ENCODE data around the gene PPIL4.

The PPIL4 gene, protein sequence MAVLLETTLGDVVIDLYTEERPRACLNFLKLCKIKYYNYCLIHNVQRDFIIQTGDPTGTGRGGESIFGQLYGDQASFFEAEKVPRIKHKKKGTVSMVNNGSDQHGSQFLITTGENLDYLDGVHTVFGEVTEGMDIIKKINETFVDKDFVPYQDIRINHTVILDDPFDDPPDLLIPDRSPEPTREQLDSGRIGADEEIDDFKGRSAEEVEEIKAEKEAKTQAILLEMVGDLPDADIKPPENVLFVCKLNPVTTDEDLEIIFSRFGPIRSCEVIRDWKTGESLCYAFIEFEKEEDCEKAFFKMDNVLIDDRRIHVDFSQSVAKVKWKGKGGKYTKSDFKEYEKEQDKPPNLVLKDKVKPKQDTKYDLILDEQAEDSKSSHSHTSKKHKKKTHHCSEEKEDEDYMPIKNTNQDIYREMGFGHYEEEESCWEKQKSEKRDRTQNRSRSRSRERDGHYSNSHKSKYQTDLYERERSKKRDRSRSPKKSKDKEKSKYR

DNA sequence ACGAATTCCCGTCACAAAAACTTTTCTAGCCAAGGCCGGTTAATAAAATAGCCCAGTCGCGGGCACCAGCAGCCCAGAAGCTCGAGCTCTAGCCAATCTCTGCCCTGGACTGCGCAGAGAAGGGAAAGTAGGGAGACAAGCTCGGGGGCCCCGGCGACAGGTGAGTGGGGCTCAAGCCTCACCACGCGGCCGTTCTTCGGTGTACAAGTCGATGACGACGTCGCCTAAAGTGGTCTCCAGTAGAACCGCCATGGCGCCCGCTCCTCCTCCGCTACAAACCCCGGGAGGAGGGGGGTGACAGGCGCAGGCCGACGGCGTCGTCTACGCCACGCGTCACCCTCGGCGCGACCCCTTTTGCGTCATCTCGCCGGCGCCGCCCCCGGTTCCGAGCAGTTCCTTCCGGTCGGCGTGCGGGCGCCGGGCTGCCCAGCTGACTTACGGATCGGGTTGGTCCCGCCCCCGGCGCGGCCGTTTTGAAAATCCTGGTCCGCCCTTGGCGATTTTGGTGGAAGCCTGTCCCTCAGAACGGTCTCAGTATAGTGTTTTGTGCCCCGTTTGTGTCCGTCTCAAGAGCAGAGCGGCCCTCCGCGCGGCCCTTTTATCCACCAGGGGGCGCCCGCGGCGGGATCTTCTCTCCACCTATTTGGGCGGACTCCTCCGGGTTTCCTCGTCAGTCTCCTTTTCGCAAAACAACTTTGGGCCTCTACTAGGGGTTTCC, at the start of gene PPIL4:
Gene PPIL4, minus strand, starts transcription at position 290 of the 718 bp plus-strand sequence. Its CDS starts 38 bp downstream, at position 252.
- FAIRE-seq = peak; percentile 93

DNA sequence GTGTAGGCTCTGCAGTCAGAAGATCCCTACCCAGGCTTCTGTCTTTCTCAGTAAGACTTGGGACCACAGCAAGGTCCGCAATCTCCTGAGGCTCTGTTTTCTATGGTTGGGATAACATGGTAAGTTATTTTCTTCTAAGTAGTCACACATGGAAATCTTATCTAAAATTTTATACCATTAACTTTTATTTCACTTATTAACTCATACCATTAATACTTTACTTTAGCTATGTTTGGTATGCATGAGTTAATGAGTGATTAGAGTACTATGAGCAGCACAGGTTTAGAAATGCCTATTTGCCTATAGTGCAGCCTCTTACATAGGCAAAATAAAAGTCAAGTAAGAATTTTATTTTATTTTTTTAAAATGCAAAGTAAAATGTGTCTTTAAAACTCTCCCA, 47.6 kb upstream of the PPIL4 start:
- no peak for FAIRE-seq

DNA sequence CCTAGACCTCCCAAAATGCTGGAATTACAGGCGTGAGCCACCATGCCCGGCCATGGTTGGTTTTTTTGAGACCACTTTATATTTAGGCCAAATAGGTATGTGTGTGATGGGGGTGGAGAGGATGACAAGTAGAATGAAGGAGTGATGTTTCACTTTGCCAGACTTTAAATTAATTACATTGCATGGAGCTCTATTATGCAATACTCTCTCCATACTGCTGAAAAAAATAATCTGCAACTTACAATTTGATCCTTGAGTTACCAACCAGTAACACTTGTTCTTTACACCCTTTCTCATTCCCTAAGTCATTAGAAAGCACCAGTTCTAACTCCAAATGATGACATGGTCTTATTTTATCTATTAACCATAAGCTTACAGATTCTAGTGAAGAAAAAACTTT, 47.1 kb upstream of the PPIL4 start:
- FAIRE-seq = no peak

DNA sequence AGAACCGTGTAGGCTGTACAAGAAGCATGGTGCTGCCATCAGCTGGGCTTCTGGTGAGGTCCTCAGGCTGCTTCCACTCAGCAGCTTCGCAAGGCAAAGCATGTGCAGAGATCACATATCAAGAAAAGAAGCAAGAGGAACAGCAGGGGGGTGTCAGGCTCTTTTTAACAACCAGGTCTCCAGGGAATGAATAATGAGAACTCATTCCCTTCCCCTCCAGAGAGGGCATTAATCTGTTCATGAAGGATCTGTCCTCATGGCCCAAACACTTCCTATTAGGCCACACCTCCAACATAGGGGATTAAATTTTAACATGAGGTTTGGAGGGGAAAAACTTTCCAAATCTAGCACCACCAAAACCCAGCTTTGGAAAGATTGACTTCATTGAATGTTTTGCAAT, 40.3 kb upstream of the PPIL4 start:
- FAIRE-seq = no peak

DNA sequence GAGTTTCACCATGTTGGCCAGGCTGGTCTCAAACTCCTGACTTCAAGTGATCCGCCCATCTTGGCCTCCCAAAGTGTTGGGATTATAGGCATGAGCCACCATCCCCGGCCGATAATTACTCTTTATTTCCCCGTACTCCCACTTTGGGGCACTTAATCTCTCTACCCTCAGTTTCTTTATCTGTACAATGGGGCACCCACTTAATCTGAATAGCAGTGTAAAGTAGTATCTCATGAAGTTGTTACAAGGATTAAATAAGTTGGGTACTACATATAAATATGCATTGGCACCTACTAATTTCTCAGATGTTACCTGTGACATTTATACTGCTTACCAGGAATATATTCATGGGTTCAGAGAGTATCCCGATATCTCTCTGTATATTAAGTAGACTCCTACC, 35.5 kb upstream of the PPIL4 start:
- no peak for FAIRE-seq

DNA sequence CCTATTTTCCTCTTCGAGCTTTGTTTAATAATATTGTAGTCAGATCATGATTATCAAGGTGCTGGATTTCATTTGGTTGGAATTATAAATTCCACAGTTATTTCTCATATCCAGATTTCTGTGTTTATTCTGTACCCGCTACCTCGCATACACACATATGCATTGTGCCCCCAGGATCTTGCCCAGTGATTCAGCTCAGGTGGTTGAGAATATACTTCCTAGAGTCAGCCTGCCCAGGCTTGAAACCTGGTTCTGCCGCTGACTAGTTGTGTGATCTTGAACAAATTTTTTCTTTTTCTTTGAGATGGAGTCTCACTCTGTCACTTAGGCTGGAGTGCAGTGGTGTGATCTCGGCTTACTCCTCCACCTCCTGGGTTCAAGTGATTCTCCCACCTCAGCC, 35.0 kb upstream of the PPIL4 start:
- FAIRE-seq = no peak

DNA sequence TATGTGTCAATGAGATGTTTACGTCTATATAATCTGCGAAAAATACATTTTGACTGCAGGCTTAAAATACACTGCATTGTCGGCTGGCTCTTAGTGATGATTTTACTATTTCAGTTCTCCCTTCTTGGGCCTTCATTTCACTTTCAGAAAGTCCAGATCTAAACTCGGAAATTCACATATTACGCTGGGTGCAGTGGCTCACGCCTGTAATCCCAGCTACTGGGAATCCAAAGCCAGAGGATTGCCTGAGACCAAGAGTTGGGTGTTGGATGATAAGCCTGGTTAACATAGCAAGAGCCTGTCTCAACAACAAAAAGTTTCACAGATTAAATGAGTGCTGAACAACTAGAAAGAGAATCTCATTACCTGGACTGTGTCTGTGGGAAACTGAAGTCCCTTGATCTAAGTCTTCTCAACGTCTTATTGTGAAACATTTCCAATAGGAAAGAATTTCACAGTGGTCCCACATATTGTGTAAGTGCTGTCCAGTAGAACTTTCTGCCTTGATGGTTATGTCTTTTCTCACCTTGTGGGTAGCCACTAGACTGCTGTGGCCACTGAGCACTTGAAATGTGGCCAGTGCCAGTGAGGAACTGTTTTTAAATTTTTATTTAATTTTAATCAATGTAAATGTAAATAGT, 22.2 kb upstream of the PPIL4 start:
- no peak for FAIRE-seq

DNA sequence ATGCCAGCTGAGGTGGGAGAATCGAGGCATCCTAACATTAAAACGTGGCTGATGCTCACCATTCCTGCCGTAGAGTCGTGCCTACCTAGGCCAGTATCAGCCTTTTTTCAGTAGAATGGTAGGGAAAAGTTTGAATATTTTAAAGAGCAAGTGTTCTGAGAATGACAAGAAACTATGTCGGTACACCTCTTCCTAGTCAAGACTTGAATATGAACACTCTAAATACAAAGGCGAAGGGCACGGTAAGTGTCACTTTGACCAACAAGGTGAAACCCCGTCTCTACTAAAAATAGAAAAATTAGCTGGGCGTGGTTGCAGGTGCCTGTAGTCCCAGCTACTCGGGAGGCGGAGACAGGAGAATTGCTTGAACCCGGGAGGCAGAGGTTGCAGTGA, 21.3 kb upstream of the PPIL4 start:
- no peak for FAIRE-seq

DNA sequence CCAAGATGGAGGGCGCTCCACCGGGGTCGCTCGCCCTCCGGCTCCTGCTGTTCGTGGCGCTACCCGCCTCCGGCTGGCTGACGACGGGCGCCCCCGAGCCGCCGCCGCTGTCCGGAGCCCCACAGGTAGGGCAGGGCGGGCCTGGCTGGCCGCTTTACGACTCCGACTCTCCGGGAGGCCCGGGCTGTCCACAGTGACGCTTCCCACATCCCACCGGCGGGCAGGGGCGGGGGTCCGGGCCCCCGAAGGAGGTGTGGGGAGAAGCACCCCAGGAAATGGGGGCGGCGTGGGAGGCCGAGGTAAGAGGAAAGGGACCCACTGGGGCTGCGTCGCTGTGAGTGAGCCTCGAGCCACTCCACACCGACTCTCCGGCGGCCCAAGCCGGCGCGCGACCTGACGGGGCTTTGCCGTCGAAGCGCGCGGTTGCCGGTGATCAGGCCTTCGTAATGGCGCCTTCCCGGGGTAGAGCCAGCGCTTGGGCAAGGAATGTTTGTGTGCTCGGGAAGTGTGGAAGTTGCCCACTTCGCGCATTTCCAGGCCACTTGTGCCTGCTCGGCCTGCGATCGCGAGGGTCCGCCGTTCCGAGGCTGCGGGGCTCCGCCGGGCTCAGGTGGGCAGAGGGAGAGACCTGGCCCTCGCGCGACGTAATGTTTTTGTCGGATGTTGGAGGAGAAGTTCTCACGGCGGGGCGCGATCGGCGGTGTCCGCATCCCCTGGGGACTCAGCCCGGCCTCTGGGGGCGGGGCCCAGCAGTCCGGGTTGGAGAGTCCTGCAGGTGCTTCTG, 20.8 kb upstream of the PPIL4 start:
- FAIRE-seq = no peak

DNA sequence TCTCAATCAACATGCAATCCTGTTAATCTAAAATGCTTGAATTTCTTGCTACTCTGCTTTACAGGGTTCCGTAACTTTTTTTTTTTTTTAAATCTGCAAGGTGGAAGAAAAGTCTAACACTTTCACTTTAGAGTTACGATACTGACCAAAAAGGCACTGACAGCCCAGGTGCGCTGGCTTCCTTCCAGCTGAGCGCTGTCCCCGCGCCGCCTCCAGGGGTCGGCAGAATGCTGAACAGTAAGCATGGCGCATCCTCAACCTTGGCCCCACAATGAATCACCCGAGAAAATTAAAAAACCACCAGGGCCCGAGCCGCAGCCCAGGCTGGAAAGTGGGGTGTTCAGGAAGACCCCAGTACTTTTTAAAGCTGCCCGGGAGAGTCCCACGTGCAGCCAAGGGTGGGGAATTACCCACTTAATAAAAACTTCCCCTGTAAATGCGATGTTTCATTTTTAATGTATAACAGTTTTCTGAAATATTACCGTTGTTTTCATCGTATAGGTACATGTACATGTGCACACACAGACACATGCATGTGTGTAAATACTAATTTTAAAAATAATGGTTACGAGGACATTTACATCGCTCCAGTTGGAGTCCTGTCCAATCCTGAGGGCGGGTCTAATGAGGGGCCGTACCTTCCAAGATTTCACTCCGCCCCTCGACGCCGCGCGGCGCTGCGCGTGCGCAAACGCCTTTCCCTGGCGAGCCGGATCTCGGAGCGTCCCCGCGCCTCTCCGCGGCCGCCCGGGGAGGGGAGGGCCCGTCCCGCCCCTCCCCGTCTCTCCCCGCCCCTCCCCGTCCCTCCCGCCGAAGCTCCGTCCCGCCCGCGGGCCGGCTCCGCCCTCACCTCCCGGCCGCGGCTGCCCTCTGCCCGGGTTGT, 19.9 kb upstream of the PPIL4 start, which contains the start of gene GINM1:
Gene GINM1, plus strand, starts transcription at position 849 of the 883 bp plus-strand sequence. CDS start 40 bp downstream, outside the sequence.
- FAIRE-seq = peak; percentile 49

DNA sequence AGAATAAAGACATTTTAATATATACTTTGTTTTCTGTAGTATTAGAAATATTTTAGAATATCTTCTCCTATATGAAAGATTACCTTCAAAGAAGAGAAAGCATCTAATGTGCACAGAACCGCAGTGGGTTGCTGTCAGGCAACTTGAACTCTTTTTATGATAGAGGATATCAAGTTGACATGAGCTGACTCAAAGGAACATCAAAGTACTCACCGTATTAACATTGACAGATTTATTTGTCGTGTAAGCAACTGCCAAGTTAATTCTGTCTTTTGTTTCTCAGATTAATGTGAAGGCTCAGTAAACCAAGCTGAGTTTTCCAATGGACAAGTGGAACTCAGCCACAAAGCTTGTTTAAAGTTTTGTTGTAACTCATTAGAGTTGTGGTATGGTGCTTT, 18.1 kb upstream of the PPIL4 start:
- FAIRE-seq = no peak

DNA sequence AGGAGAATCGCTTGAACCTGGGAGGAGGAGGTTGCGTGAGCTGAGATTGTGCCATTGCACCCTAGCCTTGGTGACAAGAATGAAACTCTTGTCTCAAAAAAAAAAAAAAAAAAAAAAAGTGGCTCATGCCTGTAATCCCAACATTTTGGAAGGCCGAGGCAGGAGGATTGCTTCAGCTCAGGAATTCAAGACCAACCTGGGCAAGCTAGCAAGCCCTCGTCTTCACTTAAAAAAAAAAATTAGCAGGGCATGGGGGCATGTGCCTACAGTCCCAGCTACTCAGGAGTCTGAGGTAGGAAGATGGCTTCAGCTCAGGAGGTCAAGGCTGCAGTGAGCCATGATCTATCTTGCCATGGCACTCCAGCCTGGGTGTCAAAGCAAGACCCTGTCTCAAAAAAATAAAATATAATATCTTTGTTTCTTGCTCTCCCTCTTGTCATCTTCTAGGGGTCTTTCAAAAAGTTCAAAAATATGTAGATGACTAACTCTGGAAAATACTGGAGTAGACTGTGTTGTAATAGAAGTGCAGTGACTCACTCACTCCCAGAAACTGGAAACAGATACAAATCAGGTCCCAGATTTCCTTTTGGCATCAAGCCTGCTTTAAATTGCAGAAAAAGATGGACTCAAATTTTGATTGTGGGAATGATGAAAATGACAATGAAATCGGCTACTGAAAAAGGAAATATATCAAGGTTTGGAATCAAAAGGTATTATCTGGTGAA, 17.5 kb upstream of the PPIL4 start:
- FAIRE-seq = no peak

DNA sequence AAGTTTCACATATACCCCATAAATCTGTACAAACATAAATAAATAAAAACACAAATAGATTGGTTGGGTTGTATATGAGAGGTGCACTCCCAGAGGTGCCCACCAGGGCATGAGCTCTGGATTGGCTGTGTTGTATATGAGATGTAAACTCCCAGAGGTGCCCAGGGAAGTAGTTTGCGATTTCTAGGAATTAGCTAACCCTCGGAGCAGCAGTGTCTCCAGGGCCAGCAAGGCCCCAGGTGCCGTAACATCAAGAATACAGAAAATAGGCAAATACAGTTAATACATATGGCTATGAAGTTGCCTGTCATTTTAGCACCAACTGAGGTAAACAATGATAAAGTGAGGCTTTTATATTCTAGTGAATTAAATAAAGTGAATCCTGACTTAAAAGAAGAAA, 14.9 kb upstream of the PPIL4 start:
- FAIRE-seq = no peak

DNA sequence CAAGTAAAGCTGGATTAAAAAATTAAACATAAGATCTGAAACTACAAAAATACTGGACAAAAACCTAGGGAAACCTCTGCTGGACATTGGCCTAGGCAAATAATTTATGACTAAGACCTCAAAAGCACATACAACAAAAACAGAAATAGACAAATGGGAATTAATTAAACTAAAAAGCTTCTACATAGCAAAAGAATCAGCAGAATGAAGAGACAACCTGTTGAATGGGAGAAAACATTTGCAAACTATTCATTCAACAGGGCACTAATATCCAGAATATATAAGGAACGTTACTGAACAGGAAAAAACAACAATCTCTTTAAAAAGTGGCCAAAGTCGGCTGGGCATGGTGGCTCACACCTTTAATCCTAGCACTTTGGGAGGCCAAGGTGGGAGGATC, 13.5 kb upstream of the PPIL4 start:
- FAIRE-seq = no peak

DNA sequence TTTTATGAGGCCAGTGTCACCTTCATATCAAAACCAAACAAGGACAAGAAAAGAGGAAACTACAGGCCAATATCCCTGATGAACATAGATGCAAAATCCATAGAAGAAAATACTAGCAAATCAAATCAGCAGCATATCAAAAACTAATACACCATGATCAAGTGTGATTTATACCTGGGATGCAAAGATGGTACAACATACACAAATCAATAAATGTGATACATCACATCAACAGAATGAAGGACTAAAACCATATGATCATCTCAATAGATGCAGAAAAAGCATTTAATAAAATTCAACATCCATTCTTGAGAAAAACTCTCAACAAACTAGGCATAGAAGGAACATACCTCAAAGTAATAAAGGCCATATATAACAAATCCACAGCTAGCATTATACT, 12.2 kb upstream of the PPIL4 start:
- no peak for FAIRE-seq

DNA sequence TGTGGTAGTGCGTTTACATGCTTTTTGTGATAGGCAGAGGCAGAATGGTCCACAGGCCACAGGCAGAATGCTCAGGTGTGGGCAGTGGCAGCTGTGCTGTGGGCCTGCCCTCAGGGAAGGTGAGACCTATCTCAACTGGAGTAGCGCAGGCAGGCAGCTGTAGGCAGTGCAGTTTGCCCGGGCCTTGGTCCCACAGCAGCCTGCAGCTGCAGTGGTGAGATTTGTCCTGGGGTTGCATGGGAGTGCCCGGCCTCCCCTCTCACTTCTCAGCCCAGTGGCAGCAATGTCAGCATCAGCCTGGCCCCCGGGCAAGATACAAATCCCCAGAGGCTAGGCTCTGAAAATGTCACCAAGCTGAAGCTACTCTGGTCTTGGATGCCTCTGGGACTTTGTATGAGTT, 6.1 kb upstream of the PPIL4 start:
- no peak for FAIRE-seq

DNA sequence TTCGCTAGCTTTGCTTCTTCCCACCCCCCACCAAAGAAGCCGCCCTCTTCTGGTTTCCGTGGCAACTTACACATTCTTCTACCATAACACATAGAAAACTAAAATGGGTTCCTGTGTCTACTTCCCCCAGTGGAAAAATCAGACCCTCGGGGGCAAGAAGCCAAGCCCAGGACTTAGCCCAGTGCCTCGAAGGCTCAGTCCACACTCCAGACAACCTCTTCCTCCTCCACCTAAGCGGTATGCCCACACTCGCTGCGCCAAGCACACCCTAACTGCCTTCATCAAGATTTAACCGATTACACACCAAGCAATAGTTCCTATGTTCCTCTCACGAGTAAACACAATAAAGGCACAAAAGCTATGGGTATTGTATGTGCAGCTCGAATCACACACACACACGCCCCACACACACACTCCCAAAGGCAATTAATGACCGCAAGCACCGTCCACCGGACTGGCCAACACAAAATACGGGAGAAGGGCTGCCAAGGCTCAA, 537 bp downstream of the PPIL4 start:
- no peak for FAIRE-seq

DNA sequence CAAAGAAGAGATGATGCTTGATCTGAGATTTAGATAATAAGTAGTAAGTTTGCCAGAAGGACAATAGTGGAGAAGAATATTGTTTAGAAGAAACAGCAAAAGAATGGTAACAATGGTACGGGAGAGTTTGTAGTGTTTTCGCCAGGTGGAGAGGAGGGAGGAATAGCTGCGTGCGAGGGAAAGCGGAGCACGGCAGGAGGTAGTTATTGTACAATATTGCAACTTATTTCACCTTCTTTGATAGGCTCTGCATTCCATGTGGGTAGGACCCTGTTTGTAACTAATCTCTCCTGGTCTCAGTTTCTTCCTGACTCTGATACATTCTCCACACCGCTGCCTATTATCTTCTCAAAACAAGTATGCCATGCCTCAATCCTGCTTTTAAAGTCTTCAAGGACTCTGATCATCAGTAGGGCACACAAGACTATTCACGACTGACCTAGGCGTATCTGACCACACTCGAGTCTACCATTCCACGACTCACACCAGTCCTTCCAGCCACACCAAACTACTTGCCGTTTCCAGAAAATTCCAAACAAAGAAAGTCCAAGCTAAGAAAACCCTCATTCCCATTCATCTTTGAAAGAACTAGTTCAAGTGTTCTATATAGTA, 1.1 kb downstream of the PPIL4 start:
- no peak for FAIRE-seq

DNA sequence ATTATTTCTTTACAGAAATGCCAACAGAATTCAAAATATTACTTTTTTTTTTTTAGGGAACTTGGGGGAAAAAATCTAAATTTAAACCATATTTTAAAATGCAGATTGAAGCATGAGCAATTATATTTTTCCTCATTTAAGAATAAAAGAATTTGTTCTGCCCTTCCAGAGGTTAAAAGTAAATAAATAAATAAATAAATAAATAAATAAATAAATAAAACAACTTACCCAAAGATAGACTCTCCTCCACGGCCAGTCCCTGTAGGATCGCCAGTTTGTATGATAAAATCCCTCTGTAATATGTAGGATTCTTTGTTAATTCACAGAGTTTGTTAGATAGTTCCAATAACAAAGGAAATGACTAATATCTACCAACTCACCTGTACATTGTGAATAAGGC, 4.7 kb downstream of the PPIL4 start:
- FAIRE-seq = no peak

DNA sequence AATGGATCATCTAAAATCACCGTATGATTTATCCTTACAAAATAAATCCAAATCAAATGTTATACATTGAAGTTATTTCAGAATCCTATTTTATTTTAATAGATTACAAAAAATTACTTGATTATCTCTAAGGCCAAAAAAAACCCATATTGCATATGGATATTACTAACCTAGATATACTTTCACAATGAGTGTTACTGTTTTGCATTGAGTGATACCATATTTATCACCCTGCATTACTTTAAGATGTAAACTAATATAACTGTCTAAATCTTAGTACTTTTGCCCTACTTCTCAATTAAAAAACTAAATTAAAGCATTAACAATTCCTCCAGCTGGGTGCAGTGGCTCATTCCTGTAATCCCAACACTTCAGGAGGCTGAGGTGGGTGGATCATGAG, 11.1 kb downstream of the PPIL4 start:
- no peak for FAIRE-seq
